DMS153 (cell line): ENCODE data around the gene ATP6V1B1.
"Not testable (repeated sequence)": the region's sequence is repeated elsewhere in the genome, so short reads cannot be mapped to it uniquely, and the experiment has no call there.

Source experiments
- DNase-seq: peaks from one replicate; lab custom pipeline; 2025; lab: John Stamatoyannopoulos, UW

Gene ATP6V1B1

GRCh38 chr2:71008342-71008741 lies 72.6 kb downstream of the ATP6V1B1 start:
- DNase-seq: no peak

- not testable (repeated sequence) for DNase-seq
Measured at GRCh38 chr2:71011786-71012185, 76.1 kb downstream of the ATP6V1B1 start.
